HG03520 (cell line): ENCODE data around the gene PVALB.

Source experiments
- ATAC-seq: cut with Tn5 transposase; IDR thresholded peaks from one replicate; pipeline ENCODE4 v1.9.1; 2021; ENCODE audit warnings: mild to moderate bottlenecking, moderate library complexity; ENCODE audit not compliant: unreplicated experiment

Gene PVALB

DNA sequence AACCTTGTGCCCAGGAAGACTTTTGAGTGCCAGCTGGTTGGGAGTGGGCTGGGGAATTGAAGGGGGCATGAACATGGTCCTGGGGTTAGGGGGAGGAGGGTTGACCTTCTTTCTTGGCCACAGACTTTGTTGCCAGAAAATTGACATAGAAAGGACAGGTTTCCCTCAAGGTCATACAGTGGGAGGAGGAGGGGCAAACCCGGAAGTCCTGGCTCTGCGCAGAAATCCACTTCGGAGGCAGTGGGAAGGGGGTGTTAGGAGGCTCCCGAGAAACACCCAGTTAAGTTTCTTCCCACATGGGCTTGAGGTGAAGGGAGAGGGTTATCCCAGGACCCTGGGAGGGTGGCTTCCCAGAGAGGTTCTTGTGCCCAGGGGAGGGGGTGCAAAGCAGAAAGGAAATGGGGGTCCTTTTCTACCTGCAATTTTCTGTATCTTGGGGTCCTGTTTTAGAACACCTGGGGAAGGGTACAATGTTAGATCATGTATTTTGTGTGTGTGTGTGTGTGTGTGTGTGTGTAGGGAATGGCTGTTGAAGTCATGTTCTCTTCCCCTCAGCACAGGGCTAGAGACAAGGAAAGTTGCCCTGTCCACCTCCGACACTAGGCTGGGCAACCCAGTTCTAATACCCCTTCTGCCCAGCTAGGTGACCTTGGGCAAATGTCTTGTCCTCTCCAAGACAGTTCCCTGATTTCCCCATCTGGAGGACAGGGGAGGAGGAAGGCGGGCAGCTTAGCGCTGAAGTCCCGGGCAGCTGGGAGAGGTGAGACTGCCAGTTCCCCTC is 1.1 kb downstream of the PVALB start:
- ATAC-seq: no peak

DNA sequence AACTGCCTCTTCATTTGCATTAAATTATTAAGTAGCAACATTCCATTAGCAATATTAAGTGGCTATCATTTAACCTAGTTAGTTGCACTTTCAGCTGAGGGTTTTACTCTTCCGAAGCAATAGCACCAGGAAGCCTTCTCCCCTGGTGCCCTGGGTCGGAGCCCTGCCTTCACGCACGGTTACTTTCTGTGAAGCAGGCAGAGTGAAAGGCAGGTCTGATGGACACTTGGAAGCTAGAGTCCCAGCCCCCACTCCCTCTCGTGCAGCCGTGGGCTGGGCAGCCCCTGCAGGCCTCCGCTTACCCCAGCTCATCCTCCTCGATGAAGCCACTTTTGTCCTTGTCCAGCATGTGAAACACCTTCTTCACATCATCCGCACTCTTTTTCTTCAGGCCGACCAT is 2.0 kb downstream of the PVALB start:
- ATAC-seq: no peak

DNA sequence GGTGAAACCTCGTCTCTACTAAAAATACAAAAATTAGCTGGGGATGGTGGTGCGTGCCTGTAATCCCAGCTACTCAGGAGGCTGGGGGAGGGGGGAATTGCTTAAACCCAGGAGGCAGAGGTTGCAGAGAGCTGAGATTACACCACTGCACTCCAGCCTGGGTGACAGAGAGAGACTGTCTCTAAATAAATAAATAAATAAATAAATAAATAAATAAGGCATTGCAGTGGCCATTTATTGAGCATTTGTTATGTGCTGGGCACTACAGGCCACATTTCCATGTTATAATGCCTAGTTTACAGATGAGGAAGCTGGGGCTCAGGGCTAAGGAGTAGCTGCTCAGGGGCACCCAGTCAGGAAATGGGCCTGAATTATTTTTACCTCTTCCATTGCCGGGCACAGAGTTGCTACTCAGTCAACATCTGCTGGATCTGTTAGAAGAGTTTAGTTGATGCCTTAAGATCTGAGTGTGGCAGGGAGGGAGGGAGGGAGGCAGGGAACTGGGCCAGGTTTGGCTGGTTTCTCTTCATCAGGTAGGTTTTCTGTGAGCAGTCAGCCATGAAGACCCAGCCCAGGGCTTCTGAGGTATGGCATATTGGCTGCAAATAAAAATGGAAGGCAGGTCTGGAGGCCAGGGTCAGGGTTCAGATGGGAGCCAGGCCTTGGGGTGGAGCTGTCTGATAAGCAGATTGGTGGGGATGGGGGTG is 5.6 kb downstream of the PVALB start:
- no peak for ATAC-seq

DNA sequence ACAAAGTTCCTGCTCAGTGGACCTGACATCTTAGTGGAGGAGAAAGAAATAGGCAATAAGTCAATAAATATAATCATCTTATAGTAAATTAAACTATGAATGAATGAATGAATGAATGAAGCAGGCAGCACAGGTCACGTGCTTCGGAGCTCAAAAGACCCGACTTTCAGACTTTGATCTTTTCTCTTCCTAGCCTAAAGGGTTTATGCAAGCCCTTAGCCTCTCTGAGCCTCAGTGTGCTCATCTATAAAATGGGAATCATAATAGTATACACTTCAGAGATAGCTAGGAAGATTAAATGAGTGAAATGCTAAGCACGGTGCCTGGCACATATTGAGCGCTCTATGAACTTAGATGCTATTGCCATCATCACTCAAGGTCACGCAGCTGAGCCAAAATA is 7.5 kb downstream of the PVALB start:
- no peak for ATAC-seq

DNA sequence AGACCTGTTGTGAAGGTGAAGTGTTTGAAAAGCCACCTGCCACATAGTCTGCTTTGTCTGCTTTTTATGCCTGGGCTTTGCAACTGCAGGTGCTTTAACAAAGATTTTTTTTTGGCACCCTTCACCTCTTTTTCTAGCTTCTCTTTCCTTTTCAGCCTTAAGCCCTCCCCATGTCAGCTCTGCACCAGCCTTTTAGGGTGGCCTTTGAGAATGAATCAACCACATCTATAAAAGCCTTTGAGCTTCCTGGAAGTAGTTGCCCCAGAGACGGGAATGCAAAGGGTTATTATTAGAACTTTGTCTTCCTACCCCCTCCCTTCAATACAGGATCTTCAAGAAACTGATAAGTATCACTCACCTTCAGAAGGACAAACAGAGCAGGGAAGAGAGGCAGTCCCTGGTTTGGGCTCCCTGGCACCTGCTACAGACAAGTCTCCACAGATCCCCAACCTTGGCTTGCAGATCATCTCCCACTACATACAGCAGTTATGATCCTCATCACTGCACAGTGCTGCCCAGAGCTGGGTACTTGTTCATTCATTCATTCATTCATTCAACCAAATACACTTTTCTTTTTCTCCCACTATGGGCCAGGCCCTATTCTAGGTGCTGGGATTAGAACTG is 8.0 kb downstream of the PVALB start:
- ATAC-seq: no peak

DNA sequence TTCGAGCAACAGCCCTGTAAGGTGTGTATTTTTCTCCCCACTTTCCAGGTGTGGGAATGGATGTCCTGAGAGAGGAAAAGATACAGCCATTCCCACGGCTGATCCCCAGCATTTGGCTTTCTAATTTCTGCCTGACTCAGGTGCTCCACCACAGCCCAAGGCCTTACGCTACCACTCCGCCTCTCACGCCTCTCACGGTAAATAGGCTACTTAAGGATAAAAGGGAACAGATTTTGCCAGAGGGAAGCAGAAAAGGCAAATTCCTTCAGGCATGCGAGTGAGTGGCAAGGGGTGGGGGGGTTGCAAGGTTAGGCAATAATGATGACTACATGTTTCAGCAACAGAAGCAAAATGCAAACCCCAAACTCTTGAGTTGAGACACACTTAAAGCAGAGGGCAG is 9.2 kb downstream of the PVALB start:
- ATAC-seq: no peak

DNA sequence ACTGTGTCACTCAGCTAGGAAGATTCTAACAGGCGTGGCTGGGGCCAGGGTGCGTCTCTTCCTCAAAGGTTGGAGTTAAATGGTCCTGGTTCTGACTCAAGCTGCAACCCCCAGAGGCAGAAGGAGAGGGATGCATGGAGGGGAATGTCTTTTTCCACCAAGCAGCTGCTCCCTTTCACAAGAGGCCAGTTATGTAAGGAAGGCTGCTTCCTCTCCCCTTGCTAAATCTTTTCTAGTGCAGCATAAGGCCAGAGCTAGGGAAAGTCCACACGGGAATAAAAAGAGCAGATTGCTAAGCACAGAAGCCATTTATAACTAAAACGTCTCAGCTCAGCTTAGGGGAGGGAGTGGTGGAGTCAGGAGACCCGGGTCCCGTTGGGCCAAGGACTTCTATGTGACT is 10.0 kb downstream of the PVALB start:
- no peak for ATAC-seq

DNA sequence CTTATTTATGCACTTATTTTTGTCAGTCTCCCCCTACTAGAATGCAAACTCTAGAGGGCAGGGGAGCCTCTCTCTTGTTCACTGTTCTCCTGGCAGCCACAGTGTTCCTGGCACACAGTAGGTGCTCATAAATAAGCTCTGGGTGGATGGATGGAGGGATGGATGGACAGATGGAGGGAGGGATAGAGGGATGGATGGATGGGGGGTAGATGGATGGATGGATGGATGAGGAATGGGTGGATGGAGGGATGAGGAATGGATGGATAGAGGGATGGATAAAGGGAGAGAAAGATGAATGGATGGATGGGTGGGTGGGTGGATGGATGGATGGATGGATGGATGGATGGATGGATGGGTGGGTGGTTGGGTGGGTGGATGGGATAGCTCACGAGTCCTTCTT is 13.5 kb downstream of the PVALB start:
- no peak for ATAC-seq

DNA sequence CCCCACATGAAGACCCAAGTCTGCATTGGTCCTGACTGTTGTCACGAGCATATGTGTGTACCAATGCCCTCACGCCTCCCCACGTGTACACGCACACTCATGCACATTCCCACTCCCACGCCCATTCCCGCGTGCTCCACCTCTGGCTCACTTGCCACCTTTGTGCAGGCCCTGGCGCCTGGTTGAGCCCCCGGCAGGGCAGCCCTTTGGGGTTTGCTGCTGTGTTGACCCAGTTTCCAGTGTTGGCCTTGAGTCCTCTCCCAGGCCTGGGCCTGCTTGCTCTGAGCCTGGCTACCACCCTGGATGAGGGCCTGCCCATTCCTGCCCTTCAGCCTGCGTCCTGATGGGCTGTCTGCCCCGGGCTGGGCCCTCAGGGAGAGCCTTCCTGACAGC is 18.2 kb downstream of the PVALB start:
- no peak for ATAC-seq

DNA sequence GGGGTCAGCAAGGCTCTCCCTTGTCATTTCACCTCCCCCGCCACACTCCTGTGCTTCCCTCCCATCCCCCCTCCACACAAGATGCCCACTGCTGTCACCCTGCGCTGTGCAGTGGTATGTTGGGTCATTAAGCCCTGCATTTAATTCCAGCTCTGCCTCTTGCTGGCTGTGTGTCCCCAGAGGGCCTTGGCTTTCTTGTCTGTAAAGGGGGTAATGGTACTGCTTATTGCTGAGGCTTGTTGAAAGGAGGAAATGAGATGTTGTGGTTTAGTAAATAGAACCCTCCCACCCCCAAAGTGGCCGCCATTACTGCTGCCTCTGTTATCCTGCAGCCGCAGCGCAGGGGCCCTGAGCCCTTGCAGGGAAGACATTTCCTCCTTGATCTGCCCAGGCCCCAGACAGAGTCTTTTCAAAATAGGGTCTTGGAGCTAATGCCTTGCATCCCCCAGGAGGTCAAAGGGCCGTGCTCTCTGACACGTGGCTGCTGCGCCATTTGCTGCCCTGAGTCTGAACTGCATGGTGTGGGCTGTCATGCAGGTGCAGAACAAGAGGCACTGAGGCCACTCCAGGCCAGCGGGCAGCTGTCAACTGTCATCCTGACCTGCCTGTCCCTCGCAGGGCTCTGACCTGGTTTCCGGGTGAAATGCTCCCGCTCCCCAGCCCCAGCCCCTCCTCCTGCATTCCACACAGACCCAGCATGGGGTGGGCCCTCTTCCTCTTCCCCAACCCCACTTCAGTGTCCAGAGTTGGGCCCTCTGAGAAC is 18.7 kb downstream of the PVALB start:
- no peak for ATAC-seq

DNA sequence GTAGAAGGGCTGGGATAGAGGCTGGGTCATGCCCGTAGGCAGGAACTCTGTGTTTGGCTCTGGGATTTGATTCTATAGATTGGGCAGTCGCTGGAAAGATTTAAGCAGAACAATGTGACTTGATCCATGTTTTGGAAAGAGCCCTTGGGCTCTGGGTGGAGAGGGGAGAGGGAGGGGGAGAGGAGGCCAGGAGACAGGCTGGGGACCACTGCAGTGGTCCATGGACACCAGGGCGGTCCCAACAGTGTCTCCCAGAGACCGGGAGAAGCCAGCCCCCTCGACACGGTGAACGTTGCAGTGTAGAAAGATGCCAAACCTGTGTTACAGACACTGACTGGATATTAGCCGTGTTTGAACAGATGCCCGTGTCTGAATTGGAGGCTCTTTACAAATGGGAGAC is 19.5 kb downstream of the PVALB start:
- no peak for ATAC-seq

DNA sequence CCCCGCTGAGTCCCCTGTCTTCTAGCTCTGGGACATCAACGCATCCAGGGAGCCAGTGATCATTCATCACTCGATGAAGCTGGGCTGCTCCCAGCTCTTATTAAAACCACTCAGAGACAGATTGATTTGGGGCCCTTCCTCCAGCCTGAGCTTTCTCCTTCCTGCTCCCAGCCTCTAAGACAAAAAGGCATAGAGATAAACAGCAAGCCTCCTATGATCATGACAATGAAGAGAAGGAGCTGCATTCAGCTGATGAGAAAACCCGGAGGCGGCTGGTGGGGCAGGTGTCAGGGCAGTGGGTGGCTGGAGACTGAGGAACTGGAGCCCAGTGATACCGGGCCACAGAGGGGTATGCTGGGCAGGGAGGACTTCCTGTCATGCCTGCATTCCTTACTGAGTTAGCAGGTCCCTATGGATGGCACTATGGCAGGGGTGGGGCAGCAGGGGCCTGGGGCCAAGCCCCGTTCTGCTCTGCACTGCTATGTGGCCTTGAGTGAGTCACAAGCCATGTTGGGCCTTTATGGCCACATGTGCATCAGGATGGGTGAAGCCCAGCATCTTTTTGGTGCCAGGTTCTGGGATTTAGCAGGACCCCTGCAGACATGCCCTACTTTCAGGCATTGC is 20.2 kb downstream of the PVALB start:
- no peak for ATAC-seq

DNA sequence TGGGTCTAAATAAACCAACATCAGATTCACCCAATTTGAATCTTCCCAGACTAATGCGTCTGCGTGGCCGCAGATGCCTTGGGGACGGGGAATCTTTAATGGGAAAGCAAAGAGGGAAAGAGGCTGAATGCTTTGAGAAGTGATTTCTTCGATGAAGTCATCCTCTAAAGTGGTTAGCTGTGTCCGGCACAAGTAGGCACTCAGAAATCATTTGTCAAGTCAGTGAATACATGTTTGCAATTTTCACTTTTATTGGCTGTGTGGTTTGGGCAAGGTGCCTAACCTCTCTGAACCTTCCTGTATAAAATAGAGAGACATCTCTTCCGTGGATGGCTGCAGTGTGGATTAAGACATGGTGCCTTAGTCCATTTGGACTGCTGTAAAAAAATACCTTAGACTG is 21.2 kb downstream of the PVALB start:
- no peak for ATAC-seq

DNA sequence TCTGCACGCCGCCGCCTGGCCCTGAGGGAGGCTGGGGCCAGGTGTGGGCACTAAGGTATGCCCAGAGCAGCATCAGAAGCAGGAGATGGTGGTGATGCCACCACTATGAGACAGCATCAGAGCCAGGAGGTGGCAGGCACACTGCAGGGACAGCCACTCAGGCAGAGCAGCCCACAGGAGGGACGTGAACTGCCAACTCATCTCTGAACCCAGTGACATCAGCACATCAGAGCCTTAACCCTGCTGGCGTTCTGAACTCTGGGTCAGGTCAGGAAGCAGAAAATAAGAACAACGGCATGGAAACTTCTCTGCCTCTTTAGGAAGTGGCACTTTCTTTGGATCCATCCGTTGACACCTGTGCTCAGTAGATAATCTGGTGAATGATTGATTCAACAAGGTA is 26.2 kb downstream of the PVALB start:
- ATAC-seq: no peak

DNA sequence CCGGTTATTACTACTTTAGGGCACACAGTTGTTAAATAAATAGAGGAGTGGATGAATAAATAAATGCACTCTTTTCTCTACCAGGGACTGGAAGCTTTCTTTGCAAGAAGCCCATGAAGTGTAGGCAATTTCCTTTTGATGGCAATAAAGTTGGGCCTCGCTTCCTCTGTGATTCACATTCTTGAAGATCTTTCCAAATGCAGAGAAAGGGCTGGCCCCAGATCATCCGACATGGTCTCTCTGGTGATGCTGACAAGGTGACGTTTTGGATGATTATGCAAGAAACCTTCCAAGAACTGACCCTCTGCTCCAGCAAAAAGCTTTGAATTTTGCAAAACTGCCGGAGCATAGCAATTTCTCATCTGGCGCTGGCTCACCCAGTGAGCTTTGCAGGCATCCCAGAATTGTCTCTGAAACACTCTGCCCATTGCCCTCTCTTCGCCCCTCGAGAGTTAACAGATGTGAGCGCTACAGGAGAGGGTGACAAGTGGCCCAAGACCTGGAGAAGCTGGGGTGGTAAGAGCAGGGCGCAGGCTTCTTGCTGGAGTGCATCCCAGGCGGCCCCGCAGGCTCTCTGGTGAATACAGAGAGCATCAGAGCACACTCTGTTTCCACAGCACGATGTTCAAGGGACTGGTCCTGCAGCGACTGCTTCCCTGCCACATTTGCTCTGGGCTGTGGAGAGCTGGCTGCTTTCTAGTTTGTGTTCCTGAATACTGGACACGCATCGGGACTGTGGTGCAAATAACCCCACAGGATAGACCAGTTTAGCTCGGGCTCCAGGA is 29.4 kb downstream of the PVALB start:
- ATAC-seq: no peak

DNA sequence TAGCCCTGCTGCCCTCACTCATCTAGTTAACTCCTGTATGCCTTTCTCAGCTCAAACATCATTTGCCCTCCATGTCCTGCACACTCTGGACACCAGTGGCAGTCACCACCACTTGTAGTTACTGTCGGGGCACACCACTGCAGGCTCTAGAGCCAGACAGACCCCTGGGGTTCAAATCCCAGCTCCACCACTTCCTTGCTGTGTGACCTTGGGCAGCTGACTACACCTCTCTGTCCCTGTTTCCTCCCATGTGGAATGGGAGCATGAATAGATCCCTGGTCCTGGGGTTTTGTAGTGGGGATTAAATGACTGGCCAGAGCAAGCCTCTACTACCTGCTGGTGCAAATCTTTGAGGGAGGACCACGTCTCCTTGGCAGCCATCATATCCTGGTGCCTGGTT is 33.1 kb downstream of the PVALB start:
- no peak for ATAC-seq

DNA sequence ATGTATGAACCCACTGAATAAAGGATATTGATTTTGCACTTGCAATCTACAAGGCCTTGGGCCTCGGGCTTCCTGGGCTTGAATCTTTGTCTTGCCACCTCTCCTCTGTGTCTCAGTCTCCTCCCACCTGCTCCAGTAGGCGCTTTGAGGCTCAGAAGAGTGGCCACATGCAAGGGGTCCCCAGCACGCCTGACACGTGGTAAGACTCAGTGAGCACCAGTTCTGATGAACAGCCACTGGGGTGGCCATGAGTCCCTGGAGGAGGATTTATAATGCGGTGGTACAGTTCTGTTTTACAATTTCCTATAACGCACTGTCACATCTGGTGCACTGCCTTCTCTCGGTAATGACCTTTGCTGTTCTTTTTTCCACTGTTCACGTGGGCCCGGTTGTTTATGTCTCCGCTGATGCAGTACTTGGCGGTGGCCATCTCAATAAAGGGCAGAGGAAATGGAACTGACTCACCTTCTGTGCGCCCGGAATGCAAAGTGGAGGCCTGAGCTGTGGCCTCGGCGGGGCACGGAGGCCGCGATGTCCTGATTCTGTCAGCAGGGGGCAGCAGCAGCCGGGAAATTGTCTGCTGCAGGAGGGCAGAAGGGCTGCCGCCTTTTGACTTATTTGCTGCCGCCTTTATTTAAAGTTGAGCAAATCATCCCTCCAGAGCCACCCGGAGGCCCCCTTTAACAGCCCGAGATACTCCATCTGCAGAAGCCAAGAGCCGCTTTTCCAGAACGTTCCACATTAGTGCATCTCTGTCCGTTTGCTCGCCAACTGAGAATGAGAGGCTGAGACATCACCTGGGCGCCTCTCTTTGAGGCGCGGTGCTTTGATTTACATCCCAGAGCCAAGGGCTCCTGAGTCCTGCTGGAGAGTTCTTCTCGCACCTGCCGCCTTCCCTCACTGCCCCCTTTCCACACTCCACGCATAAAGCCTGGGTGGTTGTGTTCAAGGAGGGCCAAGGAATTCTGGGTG is 34.9 kb downstream of the PVALB start:
- peak; percentile 77 for ATAC-seq

DNA sequence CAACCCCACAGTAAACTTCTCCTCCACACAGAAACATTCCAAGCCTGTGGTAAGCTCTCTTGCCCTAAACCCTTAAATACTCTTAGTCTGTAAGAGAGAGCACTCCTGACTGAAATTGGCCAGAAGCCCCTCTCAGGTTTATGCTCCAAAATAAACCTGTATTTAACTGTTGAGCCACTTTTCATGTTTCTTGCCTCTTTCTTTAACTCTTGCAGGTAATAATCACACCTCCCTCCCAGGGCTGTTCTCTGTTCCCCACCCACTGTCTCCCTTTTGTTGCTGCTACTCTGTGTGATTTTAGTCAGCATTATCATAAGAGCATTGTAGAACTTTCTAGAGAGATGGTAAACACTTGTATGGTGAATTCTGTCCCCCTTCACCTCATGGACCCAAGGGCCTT is 38.8 kb downstream of the PVALB start:
- ATAC-seq: no peak

DNA sequence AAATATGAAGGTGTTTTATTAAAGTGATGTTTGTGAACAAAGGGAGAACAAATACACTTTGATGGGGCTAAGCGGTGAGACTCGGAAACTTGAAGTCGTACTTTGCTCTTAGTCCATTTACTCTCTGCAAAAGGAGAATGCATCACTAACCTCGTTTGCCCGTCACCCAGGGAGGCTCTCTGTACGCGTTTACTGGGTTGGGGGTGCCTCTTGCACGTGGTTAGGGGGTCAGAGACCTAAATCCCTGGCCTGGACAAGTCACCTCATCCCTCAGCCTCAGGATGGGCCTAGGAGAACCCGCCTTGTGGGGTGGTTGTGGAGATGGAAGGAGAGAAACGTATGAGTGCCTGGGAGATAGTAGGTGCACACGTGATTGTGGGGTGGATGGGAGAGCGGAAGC is 40.1 kb downstream of the PVALB start:
- no peak for ATAC-seq
